HG03108 (cell line): ENCODE data around the gene BCL7C.
A peak's percentile ranks its signal among the peaks of the same experiment; 100 is the strongest.
"Not testable (repeated sequence)": the region's sequence is repeated elsewhere in the genome, so short reads cannot be mapped to it uniquely, and the experiment has no call there.

Experiments
- ATAC-seq: cut with Tn5 transposase; IDR thresholded peaks from one replicate; pipeline ENCODE4 v1.9.1; 2021; ENCODE audit warnings: moderate library complexity; ENCODE audit not compliant: unreplicated experiment

BCL7C gene

DNA sequence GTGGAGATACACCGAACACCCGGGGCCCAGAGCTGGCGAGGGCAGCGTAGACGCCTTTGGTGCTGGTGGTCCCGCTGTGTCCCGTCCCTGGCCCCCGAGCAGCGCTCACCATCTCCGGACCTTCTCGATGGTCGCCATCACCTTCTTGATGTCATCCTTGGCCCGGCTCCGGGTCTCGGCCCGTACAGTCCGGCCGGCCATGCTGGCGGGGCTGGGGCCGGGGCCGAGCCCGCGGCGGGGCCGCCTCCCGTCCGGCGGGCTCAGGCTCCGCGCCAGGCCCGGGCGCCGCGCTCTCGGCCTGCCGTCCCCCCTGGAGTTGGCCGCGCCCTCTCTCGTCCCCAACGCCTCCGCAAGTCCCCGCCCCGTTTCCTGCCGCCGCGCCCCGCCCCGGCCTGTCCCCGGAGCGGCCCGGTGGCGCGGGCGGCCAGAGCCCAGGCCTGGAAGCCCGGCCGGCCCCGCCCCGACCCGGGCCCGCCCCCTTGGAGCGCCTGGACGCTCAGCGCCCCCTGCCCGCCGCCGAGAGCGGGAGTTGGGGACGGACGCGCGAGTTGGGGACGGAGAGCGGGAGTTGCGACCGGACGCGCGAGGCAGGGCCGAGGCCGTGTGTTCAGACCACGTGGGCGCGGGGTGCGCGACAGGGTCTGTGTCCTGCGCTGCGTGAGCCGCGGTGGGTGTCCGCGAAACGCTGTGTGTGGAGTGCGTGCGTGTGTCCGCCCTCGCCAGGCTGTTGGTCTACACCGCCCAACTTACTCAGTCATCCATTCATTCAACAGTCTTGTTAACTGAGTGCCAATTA, at the start of gene BCL7C:
Gene BCL7C, minus strand, starts transcription at position 334 of the 796 bp plus-strand sequence. Its CDS starts 133 bp downstream, at position 201.
- peak; percentile 63 for ATAC-seq

DNA sequence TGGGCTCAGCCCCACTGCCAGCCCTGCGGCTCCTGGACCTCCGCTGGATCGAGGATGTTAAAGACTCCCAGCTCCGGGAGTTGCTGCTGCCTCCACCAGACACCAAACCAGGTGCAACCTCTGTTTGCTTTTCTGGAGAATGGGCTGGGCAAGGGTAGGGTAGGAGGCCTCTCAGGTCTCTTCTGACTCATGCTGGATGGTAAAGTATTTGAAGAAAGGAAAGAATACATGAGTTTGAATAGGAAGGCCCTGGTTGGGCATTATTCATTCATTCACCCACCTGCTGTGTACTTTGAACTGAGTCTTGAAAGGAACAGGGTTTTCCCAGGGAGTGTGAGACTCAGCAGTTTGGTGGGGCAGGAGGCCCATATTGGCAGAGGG, 48.5 kb upstream of the BCL7C start:
- ATAC-seq, result no peak

DNA sequence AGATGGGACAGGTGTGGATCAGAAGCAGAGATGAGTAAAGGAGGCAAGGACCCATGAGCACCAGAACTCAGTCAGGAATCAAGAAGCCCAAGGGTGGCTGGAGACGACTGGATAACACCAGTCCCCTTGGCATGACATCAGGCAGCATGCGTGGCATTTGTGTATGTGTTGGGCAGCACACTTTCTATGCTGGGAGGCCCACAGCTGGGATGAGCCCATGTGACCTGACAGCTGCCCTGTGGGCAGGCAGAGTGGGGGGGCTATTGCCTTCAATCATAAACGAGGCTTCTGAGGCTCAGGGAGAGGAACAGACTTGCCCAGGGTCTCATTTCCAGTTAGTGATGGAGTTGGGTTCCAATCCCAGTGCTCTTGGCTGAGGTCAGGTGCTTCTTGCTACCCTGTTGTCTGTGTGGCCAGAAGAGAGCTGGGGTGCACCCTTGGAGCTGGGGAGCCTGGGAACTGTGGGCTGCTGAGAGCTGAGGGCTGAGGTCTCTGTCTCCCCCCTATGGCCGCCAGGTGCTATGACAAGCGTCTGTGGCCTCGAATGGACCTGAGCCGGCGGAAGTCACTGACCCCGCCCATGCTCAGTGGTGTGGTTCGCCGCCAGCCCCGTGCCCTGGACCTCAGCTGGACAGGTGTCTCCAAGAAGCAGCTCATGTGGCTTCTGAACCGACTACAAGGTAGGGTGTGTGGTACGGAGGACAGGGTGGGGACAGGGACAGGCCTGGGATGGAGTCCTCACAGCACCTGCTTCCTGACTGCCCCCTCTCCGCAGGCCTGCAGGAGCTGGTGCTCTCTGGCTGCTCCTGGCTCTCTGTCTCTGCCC, 47.9 kb upstream of the BCL7C start:
- peak; percentile 88 for ATAC-seq

DNA sequence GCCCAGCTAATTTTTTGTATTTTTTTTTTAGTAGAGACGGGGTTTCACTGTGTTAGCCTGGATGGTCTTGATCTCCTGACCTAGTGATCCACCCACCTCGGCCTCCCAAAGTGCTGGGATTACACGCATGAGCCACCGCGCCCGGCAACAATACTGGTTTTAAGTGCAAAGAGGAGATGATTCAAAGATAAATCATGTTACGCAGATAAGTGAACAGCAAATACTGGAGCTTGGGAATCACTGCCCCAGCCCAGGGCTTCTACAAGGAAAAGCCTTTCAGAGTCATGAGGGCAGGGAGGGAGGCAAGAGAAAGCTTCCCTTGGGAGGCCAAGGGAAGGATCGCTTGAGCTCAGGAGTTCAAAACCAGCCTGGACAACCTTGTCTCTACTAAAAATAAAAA, 45.7 kb upstream of the BCL7C start:
- ATAC-seq, result not testable (repeated sequence)

DNA sequence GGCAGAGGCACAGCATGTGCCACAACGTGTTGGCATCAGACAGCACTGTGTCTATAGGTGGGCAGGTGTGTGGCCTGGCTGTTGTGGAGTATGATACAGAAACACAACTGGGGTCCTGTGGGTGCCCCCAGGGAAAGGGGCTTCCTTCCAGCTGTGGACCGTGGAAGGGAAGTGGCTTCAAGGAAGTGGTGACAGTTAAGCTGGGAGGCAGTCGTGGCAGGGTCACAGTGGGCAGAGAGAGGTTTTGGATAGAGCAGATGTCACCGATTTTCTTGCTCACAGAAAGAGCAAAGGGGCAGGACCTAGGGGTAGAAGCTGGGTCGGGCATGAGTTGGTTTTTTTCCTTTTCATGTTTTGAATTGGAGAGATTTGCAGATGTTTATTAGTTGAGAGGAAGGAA, 43.8 kb upstream of the BCL7C start:
- ATAC-seq, result no peak

DNA sequence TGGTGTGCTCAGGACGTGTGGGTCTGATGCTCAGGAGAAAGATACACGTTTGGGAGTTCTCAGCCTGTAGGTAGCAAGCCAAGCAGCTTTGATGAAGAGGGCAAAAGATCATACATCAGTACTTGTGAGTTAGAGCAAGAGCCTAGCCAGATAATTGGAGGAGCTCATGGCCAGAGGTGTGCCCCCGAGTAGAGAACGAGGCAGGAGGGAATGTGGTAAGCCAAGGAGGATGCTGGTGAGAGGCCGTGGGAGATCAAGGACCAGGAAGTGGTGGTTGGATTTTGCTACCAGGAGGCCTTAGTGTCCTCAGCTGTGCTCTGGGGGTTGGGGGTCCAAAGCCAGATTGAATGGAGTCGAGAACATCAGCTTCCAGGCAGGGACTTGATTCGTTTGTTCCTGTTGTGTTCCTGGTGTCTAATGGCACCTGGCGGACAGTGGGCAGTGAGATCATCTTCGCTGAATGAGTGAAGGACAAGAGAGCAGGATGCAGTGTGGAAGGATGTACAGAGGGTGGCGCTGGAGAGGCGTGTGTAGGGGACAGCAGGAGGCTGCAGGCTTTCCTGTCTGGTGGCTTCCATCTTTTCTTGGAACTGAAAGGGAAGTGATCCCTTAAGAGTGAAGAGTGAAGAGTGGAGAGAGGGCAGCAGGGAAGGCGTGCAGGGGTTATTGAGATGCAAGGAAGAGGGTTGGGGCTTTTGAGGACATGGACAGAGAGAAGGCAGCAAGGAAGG, 41.1 kb upstream of the BCL7C start:
- no peak for ATAC-seq

DNA sequence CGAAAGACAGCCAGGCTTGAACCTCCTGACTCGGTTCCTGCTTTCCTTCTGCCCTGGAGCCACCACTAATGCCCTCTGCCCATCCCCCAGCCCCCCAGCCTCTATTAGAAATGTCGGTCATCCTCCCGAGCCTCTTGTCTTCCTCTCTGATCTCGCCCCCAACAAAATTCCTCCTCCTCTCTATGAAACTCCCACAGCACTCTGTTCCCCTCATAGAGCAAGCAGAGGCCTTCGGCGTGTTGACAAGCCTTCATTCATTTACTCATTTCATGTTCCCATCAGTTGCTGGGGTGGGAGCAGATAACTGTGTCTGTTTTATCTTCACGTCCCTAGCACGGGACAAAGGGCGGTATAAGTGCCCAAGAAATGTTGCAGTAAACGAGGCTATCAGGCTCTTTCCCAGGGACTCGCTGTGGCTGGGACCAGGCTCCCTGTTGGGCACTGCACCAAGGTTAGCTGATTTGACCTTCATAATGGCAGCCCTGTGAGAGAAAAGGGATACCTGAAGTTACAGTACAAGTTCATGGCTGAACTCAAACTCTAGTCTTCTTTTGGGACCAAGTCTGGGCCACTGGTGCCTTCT, 37.3 kb upstream of the BCL7C start:
- ATAC-seq, result no peak

DNA sequence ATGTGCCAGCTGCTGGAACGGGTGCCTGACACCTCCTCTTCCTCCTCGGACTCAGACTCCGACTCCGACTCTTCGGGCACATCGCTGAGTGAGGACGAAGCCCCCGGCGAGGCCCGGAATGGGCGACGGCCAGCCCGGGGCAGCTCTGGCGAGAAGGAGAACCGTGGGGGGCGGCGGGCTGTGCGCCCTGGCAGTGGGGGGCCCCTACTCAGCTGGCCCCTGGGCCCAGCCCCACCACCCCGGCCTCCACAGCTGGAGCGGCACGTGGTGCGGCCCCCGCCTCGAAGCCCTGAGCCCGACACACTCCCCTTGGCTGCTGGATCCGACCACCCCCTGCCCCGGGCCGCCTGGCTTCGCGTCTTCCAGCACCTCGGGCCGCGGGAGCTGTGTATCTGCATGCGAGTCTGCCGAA, 36.3 kb upstream of the BCL7C start:
- ATAC-seq, result no peak

DNA sequence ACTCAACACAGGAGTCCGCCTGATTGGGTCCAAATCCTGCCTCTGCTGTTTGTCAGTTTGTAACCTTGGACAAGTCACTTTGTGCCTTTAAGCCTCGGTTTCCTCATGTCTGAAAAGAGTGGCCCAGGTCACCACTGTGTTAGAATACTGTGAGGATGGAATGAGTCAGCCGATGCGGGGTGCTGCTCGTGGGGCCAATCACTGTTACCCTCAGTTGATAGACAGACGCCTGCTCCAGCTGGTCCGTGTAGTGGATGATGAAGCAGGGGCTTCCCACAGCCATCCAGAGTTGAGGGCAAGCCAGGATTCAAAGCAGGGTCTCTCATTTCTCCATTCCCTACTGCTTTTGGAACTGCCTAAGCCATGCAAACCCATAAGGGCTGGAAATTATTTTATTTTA, 35.3 kb upstream of the BCL7C start:
- ATAC-seq, result no peak

DNA sequence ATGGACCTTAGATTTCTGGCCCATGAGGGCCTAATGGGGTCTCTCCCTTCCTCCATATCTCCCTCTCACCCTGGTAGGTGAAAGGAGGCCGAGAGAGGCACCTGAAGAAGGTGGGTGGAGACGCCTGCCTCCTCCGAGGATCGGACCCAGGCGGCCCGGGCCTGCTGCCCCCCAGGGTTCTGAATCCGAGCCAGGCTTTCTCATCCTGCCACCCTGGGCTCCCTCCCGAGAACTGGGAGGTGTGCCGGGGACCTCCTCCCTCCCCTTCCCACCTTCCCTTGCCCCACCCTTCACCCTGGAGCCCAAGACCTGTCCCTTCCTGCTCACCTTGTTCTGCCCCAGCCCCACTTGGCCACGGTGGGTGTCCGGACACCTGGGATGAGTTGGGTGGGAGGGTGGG, 34.5 kb upstream of the BCL7C start:
- ATAC-seq, result no peak

DNA sequence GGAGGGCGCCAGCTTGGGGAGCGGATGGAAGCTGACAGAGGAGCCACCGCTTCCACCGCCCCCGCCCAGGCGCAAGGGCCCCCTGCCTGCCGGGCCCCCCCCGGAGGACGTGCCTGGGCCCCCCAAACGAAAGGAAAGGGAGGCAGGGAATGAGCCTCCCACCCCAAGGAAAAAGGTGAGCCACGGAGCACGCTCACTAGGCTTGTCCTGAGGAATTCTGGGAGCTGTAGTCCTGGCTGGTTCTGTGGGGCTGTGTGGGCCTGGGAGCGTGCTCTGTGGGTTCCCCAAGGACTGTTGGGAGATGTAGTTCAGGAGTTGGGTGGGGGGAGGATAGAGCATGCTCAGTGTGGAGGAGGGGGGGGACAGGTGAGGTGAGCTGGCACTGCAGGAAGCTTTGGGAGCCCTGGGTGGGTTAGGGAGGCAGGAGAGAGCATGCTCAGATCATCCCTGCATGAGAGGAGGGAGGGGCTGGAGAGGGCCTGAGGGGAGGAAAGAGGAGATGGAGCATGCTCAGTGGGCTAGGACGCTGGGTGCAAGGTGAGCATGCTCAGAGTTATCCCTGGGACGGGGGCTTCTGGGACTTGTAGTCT, 34.0 kb upstream of the BCL7C start:
- no peak for ATAC-seq

DNA sequence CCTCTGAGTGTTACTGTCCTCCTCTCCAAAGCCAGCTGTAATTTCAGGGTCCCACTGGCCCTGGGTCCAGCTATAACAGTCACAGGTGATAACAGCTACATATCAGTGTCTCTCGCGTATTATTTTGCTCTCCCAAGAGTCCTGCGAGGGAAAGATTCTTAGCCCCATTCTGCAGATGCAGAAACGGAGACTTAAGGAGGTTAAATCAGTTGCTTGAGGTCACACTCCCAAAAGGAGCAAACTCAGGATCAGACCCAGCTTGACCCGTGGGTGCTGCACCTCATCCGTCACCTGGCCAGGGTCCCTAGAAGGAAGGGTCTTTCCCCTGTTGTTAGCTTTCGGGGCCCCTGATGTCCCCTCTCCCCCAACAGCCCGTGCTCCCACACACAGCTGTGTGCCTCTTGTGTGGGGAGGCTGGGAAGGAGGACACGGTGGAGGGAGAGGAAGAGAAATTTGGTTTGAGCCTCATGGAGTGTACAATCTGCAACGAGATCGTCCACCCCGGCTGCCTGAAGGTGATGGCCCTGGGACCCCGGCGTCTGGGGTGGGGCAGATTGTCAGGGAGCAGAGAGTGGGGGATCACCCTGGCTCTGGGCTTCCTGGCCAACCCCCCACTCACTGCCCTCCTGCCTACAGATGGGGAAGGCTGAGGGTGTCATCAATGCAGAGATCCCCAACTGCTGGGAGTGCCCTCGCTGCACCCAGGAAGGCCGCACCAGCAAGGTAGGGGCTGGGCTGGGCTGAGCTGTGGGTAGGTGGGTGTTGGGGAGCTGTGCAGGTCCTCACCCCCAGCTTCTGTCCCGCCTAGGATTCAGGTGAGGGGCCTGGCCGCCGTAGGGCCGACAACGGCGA, 33.3 kb upstream of the BCL7C start:
- ATAC-seq, result no peak

DNA sequence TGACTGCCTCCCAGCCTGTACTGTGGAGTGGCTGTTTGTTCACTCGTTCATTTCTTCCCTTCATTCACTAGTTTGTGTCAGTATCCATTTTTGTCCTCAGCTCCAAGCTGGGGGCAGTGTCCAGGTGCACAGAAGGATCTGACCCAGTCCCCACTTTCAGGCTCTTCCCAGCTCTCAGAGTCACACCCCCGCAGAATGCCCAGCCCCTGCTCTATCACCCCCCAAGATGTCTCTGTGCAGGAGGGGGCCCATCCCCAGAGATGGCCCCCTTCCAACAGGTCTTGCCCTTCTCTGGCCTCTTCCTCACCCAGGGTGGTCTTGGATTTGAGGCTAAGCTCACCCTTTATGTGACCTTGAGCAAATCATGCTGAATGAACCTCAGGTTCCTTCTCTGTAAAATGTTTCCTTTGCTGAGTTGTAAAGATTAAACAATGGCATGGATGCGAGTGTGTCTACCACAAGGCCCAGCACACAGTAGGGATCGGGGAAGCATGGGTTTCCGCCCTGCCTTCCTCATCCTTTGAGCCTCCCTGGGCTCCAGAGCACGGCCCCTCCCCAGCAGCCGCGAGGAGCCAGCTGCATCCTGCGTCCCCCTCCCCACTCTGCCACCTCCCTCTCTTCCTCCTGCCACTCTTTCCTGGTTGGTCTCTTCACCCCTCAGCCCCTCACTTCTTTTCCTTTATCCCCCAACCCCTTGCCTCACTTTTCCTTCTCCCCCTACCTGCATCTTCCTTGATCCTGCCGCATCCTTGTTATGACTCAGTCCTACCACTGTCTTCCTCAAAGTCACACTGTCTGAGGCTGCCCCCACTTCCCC, 32.3 kb upstream of the BCL7C start:
- no peak for ATAC-seq

DNA sequence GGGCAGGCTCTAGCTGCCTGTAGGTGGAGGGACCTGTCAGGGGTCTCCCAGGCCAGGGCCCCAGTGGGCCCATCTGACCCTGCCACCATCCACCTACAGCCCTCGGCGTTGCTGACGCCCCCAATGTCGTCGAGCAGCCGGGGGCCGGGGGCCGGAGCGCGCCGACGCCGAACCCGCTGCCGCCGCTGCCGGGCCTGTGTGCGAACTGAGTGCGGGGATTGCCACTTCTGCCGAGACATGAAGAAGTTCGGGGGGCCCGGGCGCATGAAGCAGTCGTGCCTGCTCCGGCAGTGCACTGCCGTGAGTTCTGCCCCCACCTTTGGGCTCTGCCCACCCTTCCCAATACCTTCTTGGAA, 31.7 kb upstream of the BCL7C start:
- ATAC-seq, result no peak

DNA sequence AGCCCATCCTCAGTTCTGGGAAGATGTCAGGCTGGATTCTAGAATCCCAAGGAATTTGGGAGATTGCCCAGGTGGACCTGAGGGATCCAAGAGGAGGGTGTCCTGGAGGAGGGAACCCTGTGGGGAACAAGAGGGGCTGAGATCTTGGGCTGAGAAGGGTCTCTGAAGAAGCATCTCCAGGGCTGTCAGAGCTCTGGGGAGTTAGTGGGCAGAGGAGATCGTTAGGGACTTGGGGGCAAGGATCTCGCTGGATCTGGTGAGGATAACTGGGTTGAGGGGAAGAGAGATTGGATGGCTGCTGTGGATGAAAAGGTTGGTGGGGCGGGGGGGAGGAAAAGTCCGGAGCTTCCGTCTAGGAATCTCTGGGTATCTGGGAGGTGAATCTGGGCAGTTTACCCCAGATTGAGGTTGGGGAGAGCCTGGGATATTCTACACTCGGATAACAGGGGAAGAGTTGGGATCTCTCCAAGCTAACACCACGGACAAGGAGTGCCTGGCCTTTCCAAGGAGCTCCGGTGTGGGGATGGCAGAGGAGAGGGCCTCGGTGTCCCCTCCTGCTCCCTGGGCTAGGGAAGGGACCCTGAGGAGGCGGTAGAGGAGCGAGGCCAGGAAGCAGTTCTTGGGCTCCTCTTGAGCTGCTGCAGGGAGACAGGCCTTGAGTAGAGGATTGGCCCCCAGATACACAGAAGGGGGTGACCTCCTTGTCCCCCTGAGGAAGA, 31.2 kb upstream of the BCL7C start:
- no peak for ATAC-seq

DNA sequence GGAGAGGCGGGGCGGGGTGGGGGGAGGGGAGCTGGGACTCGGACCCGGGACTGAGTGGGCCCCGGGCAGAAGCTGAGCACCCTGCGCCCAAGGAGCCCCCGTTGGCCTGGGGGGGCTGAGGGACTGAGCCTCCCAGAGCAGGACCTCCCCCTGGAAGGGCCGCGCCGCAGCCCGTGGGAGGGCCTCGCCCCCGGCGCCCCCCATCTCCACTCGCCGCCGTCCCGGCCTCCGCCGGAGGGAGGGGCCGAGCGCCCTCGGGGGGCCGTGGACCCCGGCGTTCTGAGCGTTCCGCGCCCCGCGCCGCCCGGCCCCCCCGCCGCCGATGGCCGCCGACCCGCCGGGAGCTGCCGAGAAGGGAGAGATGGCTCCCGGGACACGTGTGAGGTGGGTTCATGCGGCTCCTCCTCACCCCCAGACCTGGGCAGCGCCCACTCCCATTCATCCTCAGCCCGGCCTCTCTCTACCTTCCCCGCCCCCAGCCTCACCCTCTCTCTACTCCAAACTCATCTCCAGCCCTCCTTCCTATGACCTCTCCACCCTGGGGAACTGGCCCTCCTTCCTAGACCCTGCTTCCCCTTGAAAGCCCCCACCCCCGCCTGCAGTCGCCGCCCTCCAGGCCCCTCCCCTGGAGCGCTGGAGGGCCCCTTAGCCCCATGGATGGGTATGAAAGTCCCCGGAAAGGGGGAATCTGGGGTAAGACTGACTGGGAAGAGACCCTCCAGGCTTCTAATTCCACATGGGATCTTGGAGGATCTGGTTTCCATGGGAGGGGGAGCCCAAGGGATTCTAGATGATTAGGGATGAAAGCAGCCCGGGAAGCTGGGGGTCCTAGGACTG, 30.4 kb upstream of the BCL7C start:
- no peak for ATAC-seq

DNA sequence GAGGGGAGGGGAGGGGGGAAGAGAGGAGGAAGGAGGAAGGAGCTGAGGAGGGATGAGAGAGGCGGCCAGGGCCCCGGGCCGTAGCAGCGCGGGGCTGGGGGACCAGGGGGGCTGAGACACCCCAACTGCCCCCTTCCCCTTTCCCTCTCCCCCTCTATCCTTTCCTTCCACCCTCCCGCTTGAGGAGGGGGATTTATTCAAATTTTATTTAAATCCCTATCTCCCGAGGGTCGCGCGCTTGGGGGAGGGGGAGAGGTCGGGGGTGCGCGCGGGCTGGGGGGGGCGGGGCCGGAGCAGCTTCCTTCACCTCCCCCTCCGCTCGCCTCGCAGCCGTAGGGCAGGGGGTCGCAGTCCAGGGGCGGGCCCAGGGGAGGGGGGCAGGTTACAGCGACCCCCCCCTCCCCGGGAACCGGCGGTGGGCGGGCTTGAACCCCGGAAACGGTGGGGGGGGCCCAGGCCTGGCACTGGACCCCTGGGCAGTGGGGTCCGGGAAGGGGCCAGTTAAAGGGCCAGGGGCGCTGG, 29.7 kb upstream of the BCL7C start, which contains the start of gene FBXL19:
Gene FBXL19, plus strand, starts transcription at position 19 of the 522 bp plus-strand sequence. CDS start 2,183 bp downstream, outside the sequence.
- ATAC-seq, result no peak
